NCI-H1105 (cell line): ENCODE results near the gene GRK4.

Source experiments
- DNase-seq: peaks from one replicate; lab custom pipeline; 2025; lab: John Stamatoyannopoulos, UW

The GRK4 gene

GRCh38 chr4:3013839-3014350 lies 50.5 kb downstream of the GRK4 start:
- DNase-seq = no peak

DNA sequence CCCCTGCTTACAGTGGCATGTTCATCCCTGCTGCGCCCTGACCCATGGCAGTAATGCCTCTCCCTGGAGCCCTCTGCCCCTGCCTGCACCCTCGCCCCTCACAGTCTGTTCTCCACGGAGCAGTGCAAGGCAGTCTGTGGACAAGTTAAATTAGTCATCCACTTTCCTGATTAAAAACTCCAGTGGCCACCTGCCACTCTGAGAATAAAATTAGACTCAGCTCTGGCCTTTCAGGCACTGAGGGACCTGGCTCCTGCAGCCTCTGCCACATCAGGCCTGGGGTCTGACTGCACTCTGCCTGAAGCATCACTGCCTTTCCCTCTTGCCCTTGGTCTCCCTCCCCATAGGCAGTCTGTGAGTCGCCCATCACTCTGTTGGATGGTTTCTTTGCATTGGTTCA lies 53.6 kb downstream of the GRK4 start:
- DNase-seq = no peak

DNA sequence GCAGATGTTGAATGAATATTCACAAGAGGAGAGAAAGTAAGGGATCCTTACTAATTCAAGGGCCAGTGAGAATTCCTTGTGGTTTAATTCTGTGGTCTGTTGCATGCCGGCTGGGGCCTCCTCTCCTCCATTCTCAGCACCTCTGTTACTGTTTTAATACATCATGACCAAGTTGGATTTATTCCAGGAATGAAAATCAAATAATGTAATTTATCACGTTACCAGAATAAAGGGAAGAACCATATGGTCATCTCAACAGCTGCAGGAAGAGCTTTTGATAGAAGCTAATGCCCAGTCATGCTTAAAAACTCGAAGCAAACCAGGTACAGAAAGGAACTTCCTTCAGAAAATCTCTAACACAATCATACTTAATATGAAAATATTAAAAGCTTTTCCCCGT lies 54.1 kb downstream of the GRK4 start:
- no peak for DNase-seq

GRCh38 chr4:3019145-3019846 lies 55.9 kb downstream of the GRK4 start:
- no peak for DNase-seq

DNA sequence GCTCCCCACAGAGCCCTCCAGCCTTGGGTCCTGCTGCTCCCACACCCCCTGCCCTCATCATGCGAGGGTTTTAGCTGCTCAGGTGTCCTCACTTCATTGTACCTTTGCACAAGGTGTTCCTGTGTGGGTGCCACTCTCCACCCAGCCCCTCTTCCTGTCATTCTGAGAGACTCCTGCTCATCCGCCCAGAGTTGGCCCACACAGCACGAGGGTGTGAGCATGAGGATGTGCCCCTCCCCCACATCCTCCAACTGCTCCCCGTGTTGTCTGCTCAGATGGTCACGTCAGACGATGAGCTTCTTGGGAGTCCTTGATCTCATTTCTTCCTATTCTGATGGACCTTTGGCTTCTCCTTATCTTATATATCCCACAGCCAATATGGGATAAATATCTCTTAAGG lies 57.8 kb downstream of the GRK4 start:
- DNase-seq = no peak

GRCh38 chr4:3021627-3022026 lies 58.3 kb downstream of the GRK4 start:
- no peak for DNase-seq

DNA sequence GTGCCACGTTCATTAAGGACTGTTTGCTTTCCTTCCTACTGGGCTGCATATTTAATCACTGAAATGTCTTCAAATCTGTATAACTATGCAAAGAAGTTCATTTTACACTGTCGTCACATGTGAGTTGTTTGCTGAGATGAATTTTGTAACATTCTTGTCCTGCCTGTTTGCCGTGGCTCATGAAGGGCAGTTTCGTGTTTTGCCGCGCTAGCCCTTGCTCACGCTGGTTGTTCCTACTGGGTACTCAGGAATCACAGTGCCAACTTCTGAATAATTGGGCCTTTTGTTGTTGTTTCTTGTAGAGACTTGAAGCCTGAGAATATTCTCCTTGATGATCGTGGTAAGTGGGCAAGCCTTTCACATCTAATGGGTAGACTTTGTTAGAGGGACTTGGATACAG lies 58.7 kb downstream of the GRK4 start:
- no peak for DNase-seq

GRCh38 chr4:3022651-3023050 lies 59.3 kb downstream of the GRK4 start:
- DNase-seq = no peak

GRCh38 chr4:3025881-3026280 lies 62.5 kb downstream of the GRK4 start:
- DNase-seq = no peak

GRCh38 chr4:3026540-3026939 lies 63.2 kb downstream of the GRK4 start:
- no peak for DNase-seq

- no peak for DNase-seq
Measured at GRCh38 chr4:3029464-3029863, 66.1 kb downstream of the GRK4 start.

DNA sequence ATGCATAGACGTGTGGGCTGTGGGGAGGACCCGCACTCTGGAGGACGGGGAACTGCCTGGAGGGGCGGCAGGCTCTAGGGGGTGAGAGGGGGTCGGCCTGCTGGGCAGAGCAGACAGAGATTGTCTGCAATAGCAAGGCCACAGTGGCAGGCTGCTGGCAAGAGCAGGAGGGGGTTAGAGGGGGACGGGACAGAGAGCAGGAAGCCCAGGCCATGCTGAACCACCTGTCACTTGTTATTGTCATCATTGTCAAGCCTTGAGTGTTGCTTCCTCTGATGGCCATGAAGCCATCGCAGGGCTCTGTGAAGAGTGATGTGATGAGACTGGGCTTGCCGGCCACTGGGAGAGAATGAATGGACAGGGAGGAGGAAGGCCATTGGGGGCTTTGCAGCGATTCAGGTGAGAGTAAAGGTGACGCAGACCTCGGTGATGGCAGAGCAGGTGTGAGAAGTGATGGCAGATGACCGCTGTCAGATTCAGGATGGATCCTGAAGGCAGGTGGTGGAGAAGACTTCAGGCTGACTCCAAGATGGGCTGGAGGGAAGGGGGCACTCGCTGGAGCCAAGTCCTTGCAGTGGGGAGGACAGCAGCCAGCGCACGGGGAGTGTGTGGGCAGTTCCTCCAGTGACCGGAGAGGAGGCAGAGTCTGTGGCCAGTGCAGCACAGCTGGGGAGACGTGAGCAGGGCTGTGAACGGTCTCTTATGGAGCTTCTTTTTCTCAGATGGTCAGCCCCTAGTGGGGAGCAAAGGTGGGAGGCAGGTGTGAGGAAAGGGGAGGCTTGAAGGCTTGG lies 67.4 kb downstream of the GRK4 start:
- no peak for DNase-seq

- DNase-seq = no peak
Measured at GRCh38 chr4:3031357-3032082, 68.1 kb downstream of the GRK4 start.

DNA sequence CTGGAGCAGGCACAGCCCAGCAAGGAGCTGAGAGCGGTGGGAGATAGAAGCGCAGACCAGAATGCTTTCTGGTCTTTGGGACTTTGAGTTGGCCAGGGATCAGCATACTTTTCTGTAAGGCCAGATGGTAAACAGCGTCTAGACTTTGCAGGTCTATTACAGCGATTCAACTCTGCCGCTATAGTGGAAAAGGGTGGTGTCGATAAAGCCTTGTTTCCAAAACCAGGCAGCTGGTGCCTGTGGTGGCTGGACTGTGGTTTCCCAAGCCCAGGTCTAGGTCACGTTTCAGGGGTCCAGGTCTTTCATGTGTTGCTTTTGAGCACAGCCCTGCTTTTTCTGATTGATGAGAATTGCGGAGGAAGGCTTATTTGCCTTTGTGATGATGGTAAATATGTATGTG lies 70.9 kb downstream of the GRK4 start:
- no peak for DNase-seq

DNA sequence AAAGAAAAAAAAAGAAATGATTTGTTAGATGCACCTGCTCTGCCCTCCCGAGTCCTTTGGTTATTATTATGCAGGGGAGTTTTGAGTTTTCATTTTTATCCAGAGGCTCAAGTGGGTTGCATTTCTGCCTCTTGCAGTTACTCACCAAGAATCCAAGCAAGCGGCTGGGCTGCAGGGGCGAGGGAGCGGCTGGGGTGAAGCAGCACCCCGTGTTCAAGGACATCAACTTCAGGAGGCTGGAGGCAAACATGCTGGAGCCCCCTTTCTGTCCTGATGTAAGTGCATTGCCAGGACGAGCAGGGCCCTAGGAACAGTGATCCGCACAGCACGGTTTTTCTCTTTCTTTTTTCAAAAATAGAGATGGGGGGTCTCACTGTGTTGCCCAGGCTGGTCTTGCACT lies 71.9 kb downstream of the GRK4 start:
- no peak for DNase-seq

DNA sequence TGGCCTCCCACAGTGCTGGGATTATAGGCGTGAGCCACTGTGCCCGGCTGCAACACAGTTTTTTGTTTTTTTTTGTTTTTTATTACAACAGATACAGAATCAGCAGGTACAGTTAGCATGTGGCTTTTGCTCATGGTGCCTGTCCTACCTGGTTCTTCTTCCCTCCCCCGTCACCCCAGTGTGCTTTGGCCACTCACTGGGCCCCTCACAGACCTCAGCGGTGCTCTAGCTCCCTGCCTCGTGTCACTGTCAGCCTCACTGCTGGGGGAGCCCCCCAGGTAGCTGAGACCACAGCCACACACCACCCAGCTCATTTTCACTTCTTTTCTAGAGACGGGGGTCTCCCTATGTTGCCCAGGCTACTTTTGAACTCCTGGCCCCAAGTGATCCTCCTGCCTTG lies 72.3 kb downstream of the GRK4 start:
- DNase-seq = no peak

DNA sequence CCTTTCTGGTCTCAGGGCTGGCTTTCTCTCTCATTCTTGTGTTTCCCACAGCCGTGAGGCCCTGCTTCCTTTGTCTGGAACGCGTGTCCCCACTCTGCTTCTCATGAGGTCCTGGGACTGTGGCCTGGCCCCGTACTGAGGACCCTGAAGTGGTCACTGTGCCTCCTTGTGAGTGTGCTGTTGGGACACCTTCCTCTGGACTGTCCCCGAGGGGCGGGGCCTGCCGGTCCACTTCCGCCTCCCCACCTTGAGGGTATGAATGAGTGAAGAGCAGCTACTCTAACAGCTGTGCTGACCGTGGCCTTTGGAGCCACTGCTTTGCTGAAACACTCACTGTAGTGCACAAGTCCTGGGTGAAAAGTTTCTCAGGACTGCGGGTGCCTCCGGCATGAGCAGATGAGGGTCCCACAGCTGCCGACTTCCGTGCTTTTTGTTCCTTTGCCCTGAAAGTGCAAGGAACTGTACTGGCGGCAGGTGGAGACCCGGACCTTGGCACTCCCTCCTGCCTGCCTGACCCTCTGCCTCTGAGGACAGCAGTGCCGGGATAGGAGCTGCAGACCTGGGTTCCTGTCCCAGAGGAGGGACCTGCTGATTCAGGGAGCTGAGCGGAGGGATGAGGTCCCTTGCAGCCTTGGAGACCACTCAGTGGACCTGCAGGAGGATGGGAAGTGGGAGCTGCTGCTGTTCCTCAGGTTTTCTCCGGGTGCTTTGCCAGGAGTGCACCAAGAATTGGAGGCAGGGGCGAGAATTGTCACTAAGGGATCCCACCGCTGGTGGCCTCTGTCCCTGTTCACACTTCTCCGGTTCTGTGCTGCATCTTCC lies 73.0 kb downstream of the GRK4 start:
- DNase-seq = no peak

- DNase-seq = peak; percentile 55
Measured at GRCh38 chr4:3037957-3038461, 74.6 kb downstream of the GRK4 start.

DNA sequence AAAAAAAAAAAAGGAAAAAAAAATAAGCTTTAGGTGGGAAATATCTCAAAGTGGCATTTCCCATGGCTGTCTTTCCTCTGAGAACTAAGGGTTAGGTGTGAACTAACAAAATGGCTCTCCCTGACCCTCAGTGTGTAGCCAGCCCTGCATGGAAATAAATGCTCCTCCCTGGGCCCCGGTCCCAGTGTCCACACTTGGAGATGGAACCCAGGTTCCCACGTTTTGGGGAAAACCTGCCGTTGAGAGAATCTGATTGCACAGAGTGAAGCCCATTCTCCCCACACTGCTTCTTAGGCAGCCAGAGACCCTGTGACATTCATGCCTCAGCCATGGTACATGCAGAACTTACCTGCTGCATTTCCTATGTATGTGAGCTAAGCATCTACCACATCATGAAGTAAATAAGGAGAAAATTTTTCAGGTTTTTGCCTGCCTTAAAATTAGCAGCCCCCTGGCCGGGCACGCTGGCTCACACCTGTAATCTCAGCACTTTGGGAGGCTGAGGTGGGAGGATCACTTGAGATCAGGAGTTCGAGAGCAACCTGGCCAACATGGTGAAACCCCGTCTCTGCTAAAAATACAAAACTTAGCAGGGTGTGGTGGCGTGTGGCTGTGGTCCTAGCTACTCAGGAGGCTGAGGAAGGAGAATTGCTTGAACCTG lies 76.5 kb downstream of the GRK4 start:
- DNase-seq = no peak

DNA sequence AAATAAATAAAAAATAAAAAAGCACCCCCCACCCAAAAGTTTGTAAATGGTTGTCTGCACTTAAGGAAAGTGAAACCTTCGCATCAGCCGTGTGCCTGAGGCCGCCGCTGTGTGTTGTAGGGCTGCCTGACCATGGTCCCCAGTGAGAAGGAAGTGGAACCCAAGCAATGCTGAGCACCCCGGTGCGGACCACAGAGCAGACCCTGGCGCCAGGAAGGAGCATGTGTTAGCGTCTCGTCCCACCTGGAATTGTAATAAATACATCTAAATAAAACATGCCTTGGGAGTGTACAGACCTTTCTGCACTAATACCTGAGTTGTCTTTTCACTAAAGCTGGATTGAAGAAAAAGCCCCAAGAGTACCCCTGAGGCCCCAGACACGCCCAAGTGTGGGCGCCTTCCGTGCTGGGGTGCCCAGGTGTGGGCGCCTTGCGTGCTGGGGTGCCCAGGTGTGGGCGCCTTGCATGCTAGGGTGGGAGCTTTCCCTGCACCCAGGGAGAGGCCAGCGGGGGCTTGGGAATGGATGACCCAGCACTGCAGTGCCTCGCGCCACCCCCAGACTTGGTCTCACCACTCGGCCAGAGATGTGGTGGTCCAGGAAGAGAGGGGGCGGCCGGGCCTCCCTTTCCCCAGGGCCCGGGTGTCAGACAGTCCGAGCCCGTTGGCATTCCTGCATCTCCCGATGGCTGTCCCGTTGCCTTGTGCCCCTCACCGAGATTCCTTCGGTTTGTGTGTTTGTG lies 77.3 kb downstream of the GRK4 start:
- DNase-seq = no peak
